H1 (cell line): ENCODE results near the gene ANK3. TPM values are rescaled to one million over a fixed set of nuclear protein-coding genes. Genes with fewer than 3 reads are reported as not detected.

Experiments used
- CTCF ChIA-PET: fragments of 300-600 bp; sonication (Branson Sonifier 250); formaldehyde crosslinking; loops from one replicate; lab custom pipeline; 2021; ENCODE audit not compliant: partially characterized antibody; lab: Charles Lee
- POLR2A ChIA-PET: fragments of 300-600 bp; sonication (Branson Sonifier 250); formaldehyde crosslinking; loops from one replicate; lab custom pipeline; 2021; ENCODE audit warnings: inconsistent platforms; ENCODE audit not compliant: partially characterized antibody; lab: Charles Lee
- DNase-seq, 2 experiments: peaks; one replicate each; pipeline versions ENCODE4 v3.0.0 to v3.0.0-alpha.2; 2010 to 2022; ENCODE audit warnings: low spot score in 2 of 2, low read depth in 1 of 2, mixed read lengths in 1 of 2
- FAIRE-seq: peaks from 2 replicates; lab custom pipeline; 2011; peaks lifted over from hg19 to GRCh38; lab: Jason Lieb, UNC
- H2AFZ ChIP-seq: 2 replicates; pipeline ENCODE4 v1.8.1; 2012; ENCODE audit warnings: low read length, inconsistent platforms
- H2AK5ac ChIP-seq: 2 replicates; pipeline ENCODE4 v1.6.1; 2013; ENCODE audit warnings: low read depth, low read length
- H2BK120ac ChIP-seq: replicated peaks from 2 replicates; pipeline ENCODE3; 2013; ENCODE audit warnings: low read depth, low read length, inconsistent platforms
- H2BK12ac ChIP-seq: 2 replicates; pipeline ENCODE4 v1.6.1; 2013; ENCODE audit warnings: low read depth, low read length
- H2BK15ac ChIP-seq: 2 replicates; pipeline ENCODE4 v1.6.1; 2013; ENCODE audit warnings: low read length
- H2BK20ac ChIP-seq: 2 replicates; pipeline ENCODE4 v1.6.1; 2013; ENCODE audit warnings: low read length
- H2BK5ac ChIP-seq: 2 replicates; pipeline ENCODE4 v1.6.1; 2013; ENCODE audit warnings: low read depth, low read length
- H3K14ac ChIP-seq: 2 replicates; pipeline ENCODE4 v1.6.1; 2013; ENCODE audit warnings: inconsistent platforms; ENCODE audit not compliant: insufficient read length
- H3K18ac ChIP-seq: 2 replicates; pipeline ENCODE4 v1.6.1; 2013; ENCODE audit warnings: low read length; ENCODE audit errors: extremely low read depth
- H3K23ac ChIP-seq: 2 replicates; pipeline ENCODE4 v1.6.1; 2013; ENCODE audit warnings: inconsistent platforms; ENCODE audit not compliant: insufficient read length
- H3K23me2 ChIP-seq: 2 replicates; pipeline ENCODE4 v1.6.1; 2013; ENCODE audit warnings: low read depth, low read length
- H3K27ac ChIP-seq: 2 replicates; pipeline ENCODE4 v1.6.1; 2011; ENCODE audit warnings: low read depth, low read length, inconsistent platforms
- H3K27me3 ChIP-seq, 4 experiments: replicated peaks in 1 of 4; 1 replicate in 1 of 4; 2 replicates in 3 of 4; pipeline versions ENCODE4 v1.6.1 to v1.8.1; 2011 to 2013; ENCODE audit warnings: low read length in 3 of 4, mild to moderate bottlenecking in 3 of 4, inconsistent platforms in 2 of 4, mixed read lengths in 2 of 4, moderate library complexity in 1 of 4; ENCODE audit not compliant: control insufficient read depth in 3 of 4, insufficient read depth in 3 of 4; ENCODE audit errors: extremely low read depth in 1 of 4
- H3K36me3 ChIP-seq, 4 experiments: 2 replicates each; pipeline versions ENCODE4 v1.6.1 to v1.8.1; 2011 to 2013; ENCODE audit warnings: mild to moderate bottlenecking in 4 of 4, low read length in 3 of 4, moderate library complexity in 2 of 4, control low read depth in 1 of 4, inconsistent platforms in 1 of 4; ENCODE audit not compliant: insufficient read depth in 4 of 4, control insufficient read depth in 2 of 4
- H3K4ac ChIP-seq: replicated peaks from 2 replicates; pipeline ENCODE3; 2013; ENCODE audit warnings: low read length, low read depth, mixed read lengths, inconsistent platforms; ENCODE audit not compliant: insufficient read length
- H3K4me1 ChIP-seq, 4 experiments: replicated peaks in 1 of 4; 1 replicate in 1 of 4; 2 replicates in 3 of 4; pipeline versions ENCODE4 v1.6.1 to v1.8.1; 2011 to 2013; ENCODE audit warnings: low read length in 3 of 4, inconsistent platforms in 2 of 4, mixed read lengths in 1 of 4; ENCODE audit not compliant: insufficient read depth in 4 of 4, control insufficient read depth in 3 of 4
- H3K4me2 ChIP-seq, 2 experiments: 2 replicates each; pipeline versions ENCODE4 v1.6.1 to v1.8.1; 2011 to 2013; ENCODE audit warnings: low read depth in 2 of 2, low read length in 2 of 2, control low read depth in 1 of 2, inconsistent platforms in 1 of 2, mild to moderate bottlenecking in 1 of 2; ENCODE audit not compliant: insufficient read depth in 1 of 2
- H3K4me3 ChIP-seq, 4 experiments: fragments of 200-600, 300-600 bp in 1 of 4; sonication (generic), shearing (Covaris generic), sonication (Bioruptor Twin) in 1 of 4; 2 replicates each; pipeline versions ENCODE4 v1.5.1 to v1.8.1; 2011 to 2016; ENCODE audit warnings: low read length in 4 of 4, low read depth in 3 of 4, control low read depth in 2 of 4, inconsistent platforms in 2 of 4, mild to moderate bottlenecking in 2 of 4, mixed read lengths in 1 of 4, moderate library complexity in 1 of 4; ENCODE audit not compliant: insufficient read depth in 2 of 4; ENCODE audit errors: extremely low read depth in 1 of 4
- H3K56ac ChIP-seq: replicated peaks from 2 replicates; pipeline ENCODE3; 2013; ENCODE audit warnings: low read depth, mild to moderate bottlenecking, mixed read lengths, low read length, inconsistent platforms; ENCODE audit not compliant: insufficient read length
- H3K79me1 ChIP-seq: 2 replicates; pipeline ENCODE4 v1.6.1; 2013; ENCODE audit warnings: low read depth, low read length, control low read depth
- H3K79me2 ChIP-seq, 2 experiments: 2 replicates each; pipeline versions ENCODE4 v1.6.1 to v1.8.1; 2012 to 2013; ENCODE audit warnings: low read length in 2 of 2, mild to moderate bottlenecking in 2 of 2, inconsistent platforms in 1 of 2; ENCODE audit not compliant: insufficient read depth in 2 of 2, control insufficient read depth in 1 of 2
- H3K9ac ChIP-seq, 4 experiments: replicated peaks in 1 of 4; 1 replicate in 1 of 4; 2 replicates in 3 of 4; pipeline versions ENCODE4 v1.6.1 to v1.8.1; 2011 to 2013; ENCODE audit warnings: low read depth in 3 of 4, low read length in 3 of 4, control low read depth in 2 of 4, mild to moderate bottlenecking in 2 of 4, moderate library complexity in 2 of 4, inconsistent platforms in 1 of 4; ENCODE audit errors: extremely low read depth in 1 of 4
- H3K9me3 ChIP-seq, 2 experiments: 2 replicates each; pipeline versions ENCODE4 v1.6.1 to v1.8.1; 2012 to 2013; ENCODE audit warnings: mild to moderate bottlenecking in 2 of 2, moderate library complexity in 2 of 2, control low read depth in 1 of 2, inconsistent platforms in 1 of 2, low read depth in 1 of 2, low read length in 1 of 2, mixed read lengths in 1 of 2; ENCODE audit not compliant: insufficient read depth in 2 of 2
- H4K20me1 ChIP-seq, 2 experiments: replicated peaks in 1 of 2; 2 replicates each; pipeline versions ENCODE3 to v1.8.1; 2011 to 2013; ENCODE audit warnings: inconsistent platforms in 2 of 2, low read length in 2 of 2, mild to moderate bottlenecking in 1 of 2; ENCODE audit not compliant: insufficient read depth in 2 of 2, control insufficient read depth in 1 of 2
- H4K5ac ChIP-seq: 2 replicates; pipeline ENCODE4 v1.6.1; 2013; ENCODE audit warnings: low read length, low read depth, mixed read lengths, inconsistent platforms; ENCODE audit not compliant: insufficient read length
- H4K8ac ChIP-seq: 2 replicates; pipeline ENCODE4 v1.8.0; 2013; ENCODE audit warnings: mild to moderate bottlenecking, moderate library complexity, low read length, inconsistent platforms; ENCODE audit not compliant: insufficient read depth; ENCODE audit errors: extremely low read depth
- H4K91ac ChIP-seq: replicated peaks from 2 replicates; pipeline ENCODE3; 2013; ENCODE audit warnings: low read length, mixed read lengths, inconsistent platforms; ENCODE audit not compliant: insufficient read length
- CTBP2 ChIP-seq: IDR thresholded peaks from 2 replicates; pipeline ENCODE4 v1.7.0; 2011; ENCODE audit warnings: borderline replicate concordance, mild to moderate bottlenecking, moderate library complexity, mixed read lengths, low read length; ENCODE audit not compliant: insufficient read depth, insufficient read length
- TAF1 ChIP-seq: IDR thresholded peaks from 2 replicates; pipeline ENCODE4 v1.6.1; 2011; ENCODE audit warnings: mild to moderate bottlenecking, low read depth, low read length
- WGBS, 2 experiments: shearing (Covaris generic) in 1 of 2; methylation state at CpG; one replicate each; pipeline versions ENCODE4 v1.1.6 to v1.1.7; 2013 to 2015; ENCODE audit warnings: low lambda C conversion rate in 2 of 2, mixed read lengths in 2 of 2, inconsistent platforms in 1 of 2, low coverage in 1 of 2, missing lambda C conversion rate in 1 of 2; ENCODE audit not compliant: insufficient replicate concordance in 2 of 2, insufficient coverage in 1 of 2, insufficient read length in 1 of 2; ENCODE audit errors: extremely low coverage in 1 of 2, missing lambda C conversion rate in 1 of 2; 5-methylcytosine and 5-hydroxymethylcytosine counted together
- polyA plus RNA-seq, 7 experiments: library from polyadenylated mRNA; depleted of rRNA in 3 of 7; stranded (reverse) in 5 of 7; unstranded in 2 of 7; fragments of >200 nt in 5 of 7; fragments of 200-250 nt in 2 of 7; gene quantifications; 1 replicate in 5 of 7; 2 replicates in 1 of 7; 4 replicates in 1 of 7; pipeline versions ENCODE4 v1.2.1 to v1.2.3, GENCODE V29; 2011 to 2013; ENCODE audit warnings: missing spikeins in 2 of 7, mixed read lengths in 2 of 7
- total RNA-seq: library from RNA; stranded (reverse); fragmentation: NEBNext Ultra II Directional; extraction: Animal tissue kit (Norgen Biotek cat#: 25700); gene quantifications from 2 replicates; pipeline ENCODE4 v1.2.1, GENCODE V29; 2021

The ANK3 gene
- total and polyA plus RNA-seq, 2 of the 8 experiments (the other 6 are each of a cell fraction or from before 2014, with no cell fraction given) = 18.1 to 67.9 TPM

GRCh38 chr10:60147025-60147424 is 242.7 kb downstream of the ANK3 start:
- Histone ChIP-seq H3K27ac (no peak overlapping the region), H3K4me2 (no peak overlapping the region), H2BK12ac (no peak overlapping the region), H3K14ac (no peak overlapping the region), H3K79me2 (no peaks in the 10 kb centered on the region), H4K5ac (no peak overlapping the region), H3K79me1 (no peaks in the 10 kb centered on the region), H2AFZ (no peak overlapping the region), H4K8ac (no peak overlapping the region), H3K36me3 (no peaks in the 10 kb centered on the region)
- TF ChIP-seq TAF1 = no peak
- TF ChIP-seq CTBP2 = no peak
- TF ChIP-seq, all 59 proteins: peak for 0
- H3K23me2 ChIP-seq = no peaks in the 10 kb centered on the region
- no peak overlapping the region for H3K9ac ChIP-seq
- FAIRE-seq = no peak
- H4K91ac ChIP-seq = no peak overlapping the region
- H3K23ac ChIP-seq = no peak overlapping the region
- no peak overlapping the region for H2BK5ac ChIP-seq
- ChIA-PET CTCF (interaction anchor here (1.8 kb wide), 1 partner anchor 32 kb away, joined by 4 read pairs; no protein-coding TSS in a partner anchor), POLR2A (no interaction called here)
- H3K56ac ChIP-seq = no peak overlapping the region
- no peaks in the 10 kb centered on the region for H4K20me1 ChIP-seq
- no peaks in the 10 kb centered on the region for H3K27me3 ChIP-seq
- H3K18ac ChIP-seq = no peak overlapping the region
- 91% methylated on average over 4 of the region's 4 CpGs; no CpG with 5 or more reads in 1 of the 2 experiments for WGBS, 2 experiments
- no peak overlapping the region; the same call in 1 of the 2 replicates for H2AK5ac ChIP-seq
- H3K4me1 ChIP-seq = peaks cover 0 to under 1% (median 0%) of the 10 kb centered on the region in 4 experiments; a peak in 1 of 7 replicates
- no peak overlapping the region for H2BK15ac ChIP-seq
- H2BK20ac ChIP-seq = no peak overlapping the region
- no peak for DNase-seq
- H3K4me3 ChIP-seq = no peak overlapping the region
- H3K9me3 ChIP-seq = 0 out of 4 replicates have a peak, but pooled peaks cover 0 to 2% of the 10 kb centered on the region in 2 experiments
- no peak overlapping the region for H2BK120ac ChIP-seq
- no peak overlapping the region for H3K4ac ChIP-seq
